ENCODE measurements around the gene KRT73.

KRT73 gene

GRCh38 chr12:52645120-52645761, 26.9 kb upstream of the KRT73 start:
- no peak for DNase-seq

GRCh38 chr12:52644078-52644415, 25.7 kb upstream of the KRT73 start:
- no peak for DNase-seq

- no peak for DNase-seq
Observed at GRCh38 chr12:52643233-52644077, 25.1 kb upstream of the KRT73 start.

GRCh38 chr12:52641468-52641867, 23.1 kb upstream of the KRT73 start:
- no peak for DNase-seq

GRCh38 chr12:52637299-52637698, 18.9 kb upstream of the KRT73 start:
- DNase-seq = no peak

- DNase-seq = no peak
Observed at GRCh38 chr12:52636592-52637258, 18.4 kb upstream of the KRT73 start.

GRCh38 chr12:52636189-52636588, 17.8 kb upstream of the KRT73 start:
- no peak for DNase-seq

GRCh38 chr12:52634266-52635056, 16.1 kb upstream of the KRT73 start:
- DNase-seq = no peak

- DNase-seq = no peak
Observed at GRCh38 chr12:52633383-52633782, 15.0 kb upstream of the KRT73 start.

- DNase-seq = no peak
Observed at GRCh38 chr12:52632656-52633055, 14.3 kb upstream of the KRT73 start.

- no peak for DNase-seq
Observed at GRCh38 chr12:52631676-52632459, 13.5 kb upstream of the KRT73 start.

- no peak for DNase-seq
Observed at GRCh38 chr12:52631264-52631663, 12.9 kb upstream of the KRT73 start.

- DNase-seq = no peak
Observed at GRCh38 chr12:52630599-52631200, 12.3 kb upstream of the KRT73 start.

GRCh38 chr12:52630008-52630500, 11.7 kb upstream of the KRT73 start:
- no peak for DNase-seq

GRCh38 chr12:52629281-52630007, 11.1 kb upstream of the KRT73 start:
- DNase-seq = no peak

- no peak for DNase-seq
Observed at GRCh38 chr12:52628841-52629240, 10.5 kb upstream of the KRT73 start.

GRCh38 chr12:52628111-52628507, 9.8 kb upstream of the KRT73 start:
- no peak for DNase-seq

GRCh38 chr12:52627395-52628110, 9.2 kb upstream of the KRT73 start:
- DNase-seq = no peak

GRCh38 chr12:52622349-52622748, 4.0 kb upstream of the KRT73 start:
- DNase-seq = no peak

GRCh38 chr12:52618866-52619265, 507 bp upstream of the KRT73 start:
- DNase-seq = no peak
